Measurements from ENCODE around the gene TTC33.

TTC33 gene

DNA sequence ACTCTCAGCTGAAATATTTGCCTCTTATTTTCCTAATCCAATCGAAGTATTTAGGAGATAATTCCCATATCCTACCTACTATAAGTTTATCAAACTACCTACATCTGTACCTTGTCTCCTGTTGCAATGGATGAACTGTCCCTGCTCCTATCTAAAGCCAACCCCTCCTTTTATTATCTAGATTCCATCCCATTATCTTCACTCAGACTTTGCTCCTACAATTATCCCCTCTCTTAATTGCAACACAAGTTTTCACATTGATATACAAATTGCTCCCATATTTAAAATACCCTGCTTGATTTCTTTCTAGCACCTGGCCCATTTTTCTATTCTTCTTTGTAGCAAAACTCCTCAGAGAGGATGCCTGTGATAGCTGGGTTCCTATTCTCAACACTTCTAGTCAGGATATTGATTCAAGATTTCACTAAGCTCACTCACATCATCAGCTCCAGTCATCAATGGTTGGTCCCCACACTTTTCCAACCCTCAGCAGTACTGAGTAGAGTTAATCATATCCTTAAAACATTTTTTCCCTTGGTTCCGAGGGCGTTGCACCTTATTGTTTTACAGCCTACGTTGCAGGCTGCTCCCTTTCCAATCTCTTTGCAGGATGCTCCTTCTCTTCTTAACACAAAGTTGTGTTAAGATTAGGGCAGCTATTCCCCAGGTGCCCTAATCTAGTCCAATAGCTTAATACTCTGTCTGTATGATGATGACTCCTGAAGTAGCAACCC, 253.9 kb downstream of the TTC33 start:
- no peak for DNase-seq

DNA sequence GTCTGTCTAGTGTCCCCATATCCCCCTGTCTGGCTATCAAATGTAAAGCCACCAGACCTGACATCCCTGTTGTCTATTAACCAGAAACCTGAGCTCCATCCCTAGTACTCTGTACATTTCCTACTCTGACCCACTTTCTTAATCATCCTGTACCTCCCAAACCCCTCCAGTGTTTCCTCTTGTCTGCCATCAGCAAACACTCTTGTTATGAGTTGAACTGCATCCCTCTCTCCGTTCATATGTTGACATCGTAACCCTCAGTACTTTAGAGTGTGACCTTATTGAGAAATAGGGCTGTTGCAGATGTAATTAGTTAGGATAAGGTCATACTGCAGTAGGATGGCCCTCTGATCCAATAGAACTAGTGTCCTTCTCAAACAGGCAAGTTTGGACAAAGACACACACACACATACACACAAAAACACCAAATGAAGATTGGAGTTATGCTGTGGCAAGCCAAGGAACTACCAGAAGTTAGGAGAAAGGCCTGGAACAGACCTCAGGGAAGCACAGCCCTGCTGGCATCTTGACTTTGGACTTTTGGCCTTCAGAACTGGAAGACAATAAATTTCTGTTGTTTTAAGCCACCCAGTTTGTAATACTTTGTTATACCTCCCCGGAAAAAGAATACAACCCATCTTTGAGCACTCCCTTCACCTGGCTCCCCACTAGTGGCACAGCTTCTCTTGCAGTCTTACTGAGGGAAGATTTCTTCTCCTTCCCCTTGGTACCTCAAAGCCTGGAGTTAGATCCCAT, 256.1 kb downstream of the TTC33 start:
- DNase-seq, result no peak

DNA sequence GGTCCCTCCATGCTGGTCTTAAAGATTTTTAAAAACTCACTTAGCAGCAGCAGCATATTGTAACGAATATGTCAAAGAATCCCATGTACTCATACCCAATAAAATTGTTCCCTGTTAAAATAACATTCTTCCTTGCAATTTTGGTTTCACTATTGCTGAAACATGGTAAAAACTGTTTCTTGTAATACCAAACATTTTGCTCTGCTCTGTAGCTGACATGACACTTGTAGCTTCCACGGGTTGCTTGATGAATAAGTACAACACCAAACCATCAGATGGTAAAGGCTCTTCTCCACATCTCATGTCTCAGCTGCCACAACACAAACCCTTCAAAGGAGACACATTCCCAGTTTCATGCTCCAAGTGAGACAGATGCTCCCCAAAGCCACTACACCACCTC, 256.8 kb downstream of the TTC33 start:
- no peak for DNase-seq

DNA sequence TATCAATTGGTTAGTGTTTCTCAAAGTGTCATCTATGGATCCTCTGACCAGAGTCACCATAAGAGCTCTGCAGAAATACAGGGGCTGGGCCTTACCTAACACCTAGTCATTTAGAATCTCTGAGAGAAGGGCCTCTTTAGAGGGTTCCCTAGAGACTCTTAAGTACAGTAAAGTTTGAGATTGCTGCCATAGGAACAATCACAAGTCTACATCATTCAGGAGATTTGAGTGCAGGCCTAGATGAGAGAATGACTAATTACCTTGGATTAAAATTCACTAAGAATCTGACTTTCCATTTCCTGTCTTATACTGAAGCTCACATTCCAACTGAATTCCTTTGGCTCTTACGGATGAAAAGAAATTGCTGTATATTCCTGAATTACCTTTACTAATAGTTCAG, 258.2 kb downstream of the TTC33 start:
- no peak for DNase-seq

DNA sequence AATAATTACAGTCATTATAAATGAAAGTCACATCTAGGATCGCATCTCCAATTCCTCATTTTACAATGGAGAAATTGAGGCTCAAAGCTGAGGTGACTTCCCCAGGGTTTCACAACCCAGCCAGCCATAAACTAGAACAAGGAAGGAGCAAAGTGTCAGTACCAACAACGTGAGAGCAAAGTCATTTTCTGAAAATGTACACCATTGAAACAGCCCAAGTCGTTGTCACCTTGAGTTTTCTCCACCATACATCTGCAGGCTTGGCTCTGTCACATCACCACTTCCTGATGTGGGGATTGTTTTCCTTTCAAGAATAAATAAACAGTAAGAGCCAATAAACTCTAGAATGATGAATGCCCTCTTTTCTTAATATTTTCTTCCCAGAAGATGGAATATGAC, 260.5 kb downstream of the TTC33 start:
- DNase-seq, result no peak

DNA sequence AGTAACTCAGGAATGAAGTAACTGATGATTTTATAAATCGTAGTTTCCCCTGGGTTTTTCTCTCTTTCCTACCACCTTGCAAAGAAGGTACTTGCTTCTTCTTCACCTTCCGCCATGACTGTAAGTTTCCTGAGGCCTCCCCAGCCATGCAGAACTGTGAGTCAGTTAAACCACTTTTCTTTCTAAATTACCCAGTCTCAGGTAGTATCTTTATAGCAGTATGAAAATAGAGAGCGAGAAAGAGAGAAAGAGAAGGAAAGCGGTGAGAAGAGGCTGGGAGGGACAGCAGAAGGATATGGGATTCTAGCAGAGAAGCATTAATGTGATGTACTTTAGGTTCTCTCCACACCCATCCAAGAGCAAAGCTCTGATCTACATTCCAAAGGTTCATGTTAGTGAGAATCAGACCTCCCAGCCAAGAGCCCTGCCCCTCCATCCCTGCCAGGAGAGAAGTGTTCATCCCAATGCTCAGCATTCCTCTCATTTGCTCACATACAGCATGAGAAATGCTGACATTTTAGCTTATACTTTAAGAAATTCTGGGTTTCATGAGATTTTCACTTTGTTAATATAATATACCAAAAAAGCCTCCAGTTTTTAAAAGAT, 261.0 kb downstream of the TTC33 start:
- DNase-seq, result no peak

DNA sequence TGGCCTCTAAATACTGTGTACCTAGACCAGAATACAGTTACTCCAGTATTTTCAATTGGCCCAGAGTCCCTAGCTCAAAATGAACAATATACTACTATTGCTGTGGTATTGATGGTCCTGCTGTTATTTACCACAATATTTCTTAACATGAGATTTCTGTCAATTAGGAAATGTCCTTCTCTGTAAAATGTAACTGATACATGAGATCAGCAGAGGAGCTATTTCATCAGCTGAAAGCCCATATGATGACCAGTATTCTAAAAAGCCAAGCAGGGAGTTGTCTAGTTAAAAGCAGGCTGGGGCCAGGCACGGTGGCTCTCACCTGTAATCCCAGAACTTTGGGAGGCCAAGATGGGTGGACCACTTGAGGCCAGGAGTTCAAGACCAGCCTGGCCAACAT, 263.7 kb downstream of the TTC33 start:
- DNase-seq, result no peak

DNA sequence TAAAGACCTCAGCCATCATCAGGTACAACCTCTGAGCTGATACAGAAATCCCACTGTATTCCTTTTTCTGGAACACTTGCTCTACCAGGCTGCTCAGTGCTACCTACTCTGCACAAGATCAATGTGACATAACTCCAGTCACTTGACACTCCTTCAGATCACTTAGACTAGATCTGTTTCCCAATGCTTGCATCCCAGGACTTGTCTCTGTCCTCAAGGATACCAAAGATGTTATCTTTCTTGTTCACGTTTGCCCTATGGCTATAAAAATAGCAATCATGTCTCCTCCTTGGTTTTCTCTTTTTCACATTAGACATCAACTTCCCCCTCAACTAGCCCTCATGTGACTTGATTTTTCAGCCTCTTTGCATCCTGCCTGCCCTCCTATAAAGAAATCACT, 264.1 kb downstream of the TTC33 start:
- DNase-seq, result no peak

DNA sequence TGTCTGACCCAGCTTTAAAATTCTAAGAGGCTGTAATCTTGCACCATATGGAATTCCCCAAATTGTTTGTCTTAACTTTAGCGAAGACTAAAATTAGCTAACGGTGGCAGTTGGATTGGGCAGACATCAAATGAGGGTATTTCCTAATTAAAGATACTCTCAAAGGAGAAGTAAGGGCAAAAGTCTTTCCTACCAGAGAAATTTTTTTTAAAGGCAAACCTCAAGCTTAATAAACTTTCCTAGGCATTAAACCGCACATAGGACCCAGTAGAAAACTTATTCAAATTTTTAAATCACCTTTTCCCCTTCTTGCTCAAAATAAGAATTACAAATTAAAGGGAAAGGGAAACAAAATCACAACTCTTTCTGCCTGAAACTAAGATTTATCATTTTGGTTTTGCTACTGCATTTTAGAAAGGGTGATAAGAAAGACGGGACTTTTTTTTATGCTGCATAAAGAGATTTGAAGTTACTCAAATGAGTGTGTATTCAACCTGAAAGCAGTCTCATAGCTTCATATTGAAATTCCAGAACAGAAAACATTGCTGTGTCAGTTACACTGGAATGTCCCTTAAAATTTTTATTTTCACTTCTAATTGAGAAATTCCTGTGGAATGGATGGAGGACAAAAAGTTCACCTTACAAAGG, 265.2 kb downstream of the TTC33 start:
- no peak for DNase-seq

DNA sequence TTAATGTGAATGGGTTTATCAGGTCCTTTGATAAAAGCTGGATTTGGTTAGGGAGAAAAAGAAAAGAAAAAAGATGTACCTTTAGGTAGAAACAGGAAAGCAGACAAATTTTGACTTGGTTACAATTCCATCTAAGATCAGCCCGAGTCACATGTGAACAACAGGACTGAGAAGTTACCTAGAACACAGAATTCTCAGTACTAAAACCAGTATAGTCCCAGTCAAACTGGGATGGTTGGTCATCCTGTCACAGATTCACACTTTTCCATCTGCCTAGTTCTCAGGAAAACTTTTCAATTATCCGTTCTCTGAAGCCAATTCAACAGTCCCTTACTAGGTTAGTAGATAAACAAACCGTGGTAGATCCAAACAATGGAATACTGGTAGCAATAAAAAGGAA, 266.3 kb downstream of the TTC33 start:
- DNase-seq, result no peak

DNA sequence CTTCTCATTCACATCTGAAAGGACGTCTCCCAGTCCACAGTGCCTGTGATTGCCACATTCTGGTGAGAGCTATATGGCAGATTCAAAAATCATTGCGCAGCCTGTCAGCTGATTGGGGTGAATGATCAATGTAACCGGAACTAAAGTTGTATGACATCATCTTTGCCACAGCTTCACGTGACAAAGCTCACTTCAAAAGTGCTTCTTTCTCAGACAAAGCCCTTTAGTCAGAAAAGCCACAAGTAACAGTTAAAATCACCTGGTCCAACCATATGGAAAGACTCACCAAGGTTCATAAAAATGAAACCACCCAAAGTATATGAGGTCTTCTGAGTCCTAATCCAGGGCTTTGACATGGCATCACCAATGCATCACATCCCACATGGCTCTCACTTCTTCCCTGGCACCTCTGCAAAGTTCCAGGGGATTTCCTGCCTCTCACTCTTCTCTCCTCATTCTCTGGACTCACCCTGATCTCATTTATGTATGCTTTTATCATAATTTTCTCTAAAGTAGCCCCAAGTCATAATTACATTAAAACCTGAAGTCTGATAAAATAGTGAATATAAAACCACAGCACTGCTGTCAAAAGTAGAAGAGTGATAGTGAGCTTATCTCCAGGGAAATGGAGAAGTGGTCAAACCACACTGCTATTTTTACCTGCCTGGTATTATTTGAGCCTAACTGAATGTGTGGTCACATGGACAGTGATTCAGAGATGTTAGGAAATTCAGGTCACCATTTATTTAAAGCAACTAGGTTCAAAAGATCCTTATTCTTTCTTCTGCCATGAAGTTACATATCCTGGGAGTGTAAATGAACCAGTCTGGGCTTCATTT, 269.1 kb downstream of the TTC33 start:
- DNase-seq, result no peak

DNA sequence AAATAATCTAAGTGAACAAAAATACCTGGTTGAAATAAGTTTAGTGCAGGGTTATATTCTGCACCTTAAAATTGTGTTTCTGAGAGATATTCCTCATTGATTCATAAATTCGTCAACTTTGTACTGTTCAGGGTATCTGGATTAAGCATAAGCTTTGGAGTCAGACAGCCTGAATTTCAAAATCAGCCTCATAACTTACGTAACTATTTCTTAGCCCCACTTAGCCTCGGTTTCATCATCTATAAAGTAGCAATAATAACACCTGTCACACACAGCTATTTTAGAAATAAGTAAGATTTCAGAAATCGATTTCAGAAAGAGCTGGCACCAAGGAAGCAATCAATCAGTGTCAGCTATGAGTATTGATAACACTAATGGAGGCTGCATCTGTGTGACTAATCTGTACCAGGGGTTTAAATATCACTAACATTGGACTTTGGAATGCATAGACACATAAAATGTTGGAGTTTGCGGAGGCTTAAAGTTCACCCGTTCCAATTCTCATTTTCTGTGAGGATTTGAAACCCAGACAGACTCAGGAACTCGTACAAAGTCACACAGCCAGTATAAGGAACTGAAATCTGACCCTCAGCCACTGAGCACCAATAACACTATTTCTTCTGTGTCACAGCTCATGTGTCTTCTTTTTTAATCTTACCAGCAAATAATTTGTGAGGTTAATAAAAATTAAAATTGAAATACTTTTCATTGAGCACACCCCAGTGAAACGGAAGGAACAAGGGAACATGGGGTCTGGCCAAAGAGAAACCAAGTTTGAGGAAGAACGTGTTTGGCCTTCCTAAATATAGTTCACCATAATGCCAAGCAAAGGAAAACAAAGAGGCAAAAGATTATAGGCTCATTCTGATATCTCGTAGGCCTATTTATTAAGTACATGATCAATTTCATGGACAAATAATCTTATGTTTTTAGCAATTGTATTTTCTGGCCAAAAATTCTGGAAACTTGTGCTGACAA, 270.5 kb downstream of the TTC33 start:
- no peak for DNase-seq

DNA sequence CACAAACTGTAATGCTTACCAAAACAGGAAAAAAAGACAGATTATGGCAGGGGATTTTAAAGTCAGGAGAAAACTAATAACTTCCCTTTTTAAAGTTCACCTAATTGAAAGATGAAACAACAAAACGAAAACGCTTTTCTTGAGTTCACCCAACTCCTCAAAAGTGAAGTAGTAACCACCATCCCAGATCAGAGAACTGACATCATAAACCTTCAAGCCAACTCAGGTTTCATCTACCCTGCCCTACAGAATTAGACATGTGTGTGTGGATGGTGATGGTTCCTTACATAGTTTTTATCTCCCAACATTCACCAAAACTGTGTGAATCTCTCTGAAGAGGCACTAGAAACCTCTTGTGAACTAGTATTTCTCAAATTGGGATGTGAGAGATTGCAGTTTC, 271.3 kb downstream of the TTC33 start:
- DNase-seq, result no peak

DNA sequence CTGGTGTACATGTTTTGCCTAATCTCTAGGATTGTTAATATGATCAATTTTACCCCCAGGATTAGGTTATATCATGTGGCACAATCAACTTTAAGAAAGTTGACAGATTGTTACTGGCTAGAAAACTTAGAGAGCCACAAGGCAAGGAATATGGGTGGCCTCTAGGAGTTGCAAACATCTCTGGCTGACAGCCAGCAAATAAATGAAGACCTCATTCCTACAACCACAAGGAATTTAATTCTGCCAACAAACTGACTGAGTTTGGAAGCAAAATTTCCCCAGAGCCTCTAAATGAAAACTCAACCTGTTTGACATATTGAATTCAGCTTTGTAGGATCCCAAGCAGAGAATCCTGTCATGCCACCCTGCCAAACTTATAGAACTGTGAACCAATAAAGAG, 272.4 kb downstream of the TTC33 start:
- no peak for DNase-seq

DNA sequence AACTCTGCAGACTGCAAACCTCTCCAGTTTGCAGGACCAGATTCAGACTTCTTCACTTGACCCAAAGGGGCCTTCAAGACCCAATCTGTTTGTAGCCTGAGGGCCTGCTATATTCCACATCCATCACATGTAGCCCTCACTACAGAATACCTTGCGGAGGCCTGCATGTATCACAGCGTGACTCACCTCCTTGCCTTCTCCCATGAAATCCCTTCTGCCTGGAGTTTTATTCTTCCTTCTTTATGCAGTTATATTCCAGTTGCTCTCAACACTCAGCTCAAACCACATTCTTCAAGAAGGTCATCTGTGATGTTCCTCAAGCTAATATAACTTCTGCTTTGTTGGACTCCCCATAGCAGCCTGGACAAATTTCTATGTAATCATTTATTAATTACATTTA, 274.5 kb downstream of the TTC33 start:
- no peak for DNase-seq

DNA sequence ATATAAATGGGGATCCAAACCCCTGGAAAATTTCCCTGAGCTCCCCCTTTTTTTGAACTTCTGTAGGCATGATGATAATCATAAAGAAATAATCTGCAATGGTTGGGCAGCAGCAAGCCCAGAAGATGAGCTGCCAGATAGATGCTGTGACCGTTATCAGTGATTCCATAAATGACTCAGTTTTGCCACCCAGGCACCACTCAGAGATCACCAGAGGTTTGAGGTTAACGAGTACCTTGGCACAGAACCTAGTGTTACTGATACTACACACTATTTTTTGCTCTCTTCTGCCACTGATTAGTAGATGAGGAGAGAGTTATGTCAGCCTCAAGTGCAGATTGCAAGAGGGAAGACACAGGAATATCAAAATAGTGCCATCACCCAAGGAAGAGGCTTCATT, 275.4 kb downstream of the TTC33 start:
- no peak for DNase-seq

DNA sequence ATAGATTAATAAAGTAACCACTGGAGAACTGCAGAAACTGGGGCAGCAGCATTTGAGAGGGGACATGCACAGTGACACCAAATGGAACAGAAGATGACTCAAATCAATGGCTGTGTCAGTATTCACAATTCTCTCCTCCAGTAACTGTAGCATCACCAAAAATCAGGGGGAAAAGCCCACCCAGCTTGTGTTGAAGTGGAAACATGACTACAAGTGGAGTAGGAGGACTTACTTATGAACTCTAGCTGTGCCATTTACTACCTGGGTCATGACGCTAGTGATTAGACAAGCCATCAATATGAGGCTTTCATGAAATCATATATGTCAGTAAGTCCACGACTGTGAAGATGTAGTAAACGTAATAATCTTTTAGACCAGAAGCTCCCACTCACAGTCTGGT, 275.8 kb downstream of the TTC33 start:
- DNase-seq, result no peak

DNA sequence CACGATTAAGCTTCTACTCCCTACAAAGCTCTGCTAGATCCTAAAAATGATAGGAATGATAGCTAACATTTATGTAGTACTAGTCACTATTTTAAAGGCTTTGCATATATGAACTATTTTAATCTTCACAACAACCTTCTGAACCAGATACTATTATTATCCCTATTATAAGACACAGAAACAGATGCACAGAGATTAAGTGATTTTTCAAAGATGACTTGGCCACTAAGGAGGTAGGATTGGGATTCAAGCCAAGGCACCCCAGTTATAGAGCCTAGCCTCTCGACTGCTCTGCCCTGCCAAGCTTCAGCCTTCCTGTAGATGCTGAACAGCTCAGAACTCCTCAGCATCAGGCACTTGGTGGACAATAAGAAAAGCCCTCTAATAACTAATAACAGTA, 277.0 kb downstream of the TTC33 start:
- DNase-seq, result no peak

DNA sequence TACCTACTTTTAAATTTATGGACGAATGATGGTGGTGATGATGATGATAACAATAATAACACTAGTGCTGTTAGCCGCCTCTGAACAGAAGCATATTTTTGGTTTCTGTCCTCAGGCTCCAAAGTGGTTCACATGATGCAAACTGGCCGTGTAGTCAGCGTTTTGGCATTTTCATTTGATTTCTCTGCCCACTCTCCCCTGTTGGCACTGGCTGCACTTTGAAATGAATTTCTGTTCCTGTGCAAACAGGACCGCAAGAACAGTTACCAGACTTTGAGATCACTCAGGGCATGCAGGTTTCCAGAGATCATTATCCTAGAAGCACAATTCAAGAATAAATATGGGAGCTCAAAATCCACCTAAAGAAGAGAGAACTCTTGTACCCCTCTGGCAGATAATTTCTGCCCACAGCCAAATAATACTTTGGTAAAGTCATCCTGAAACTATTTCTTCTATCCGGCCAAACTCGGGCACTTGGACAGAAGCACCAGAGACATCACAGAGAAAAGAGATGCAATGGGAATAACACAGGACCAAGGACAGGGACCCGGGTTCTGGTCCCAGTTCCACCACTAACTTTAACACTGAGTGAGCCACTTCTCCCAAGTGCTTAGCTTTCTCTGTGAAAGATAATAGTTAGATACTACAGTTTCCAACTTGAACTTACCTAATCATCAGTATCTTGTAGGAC, 277.8 kb downstream of the TTC33 start:
- DNase-seq, result no peak

DNA sequence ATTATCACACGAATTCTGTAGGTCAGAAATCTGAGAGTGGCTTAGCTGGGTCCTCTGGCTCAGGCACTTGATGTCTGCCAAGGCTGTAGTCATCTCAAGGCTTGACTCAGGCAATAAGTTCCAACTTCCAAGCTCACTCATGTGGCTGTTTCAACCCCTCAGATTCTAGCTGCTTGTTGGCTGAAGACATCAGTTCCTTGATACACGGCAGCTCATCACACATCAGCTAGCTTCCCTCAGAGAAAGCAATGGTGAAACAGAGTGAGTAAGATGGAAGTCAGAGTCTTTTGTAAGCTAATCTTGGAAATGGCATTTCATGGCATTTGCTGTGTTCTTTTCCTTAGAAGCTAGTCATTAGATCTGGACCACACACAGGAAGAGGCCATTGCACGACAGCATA, 280.2 kb downstream of the TTC33 start:
- DNase-seq, result no peak

DNA sequence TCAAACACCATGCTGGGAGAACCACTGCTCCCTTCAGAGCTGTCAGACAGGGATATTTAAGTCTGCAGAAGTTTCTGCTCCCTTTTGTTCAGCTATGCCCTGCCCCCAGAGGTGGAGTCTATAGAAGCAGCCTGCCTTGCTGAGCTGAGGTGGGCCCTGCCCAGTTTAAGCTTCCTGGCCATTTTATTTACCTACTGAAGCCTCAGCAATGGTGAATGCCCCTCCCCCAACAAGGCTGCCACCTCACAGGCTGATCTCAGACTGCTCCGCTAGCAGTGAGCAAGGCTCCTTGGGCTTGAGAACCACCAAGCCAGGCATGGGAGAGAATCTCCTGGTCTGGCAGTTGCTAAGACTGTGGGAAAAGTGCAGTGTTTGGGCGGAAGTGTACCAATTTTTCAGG, 281.5 kb downstream of the TTC33 start:
- DNase-seq, result no peak

All from left hindlimb (tissue), 1 donor.